ENCODE results near the gene LARP4B. TPM values are rescaled to one million over a fixed set of nuclear protein-coding genes. Genes with fewer than 3 reads are reported as not detected.

The LARP4B gene
- total and polyA plus RNA-seq, 2 of the 13 experiments (the other 11 are each of a cell fraction or from before 2014, with no cell fraction given), result 19.5 to 30.2 TPM

DNA sequence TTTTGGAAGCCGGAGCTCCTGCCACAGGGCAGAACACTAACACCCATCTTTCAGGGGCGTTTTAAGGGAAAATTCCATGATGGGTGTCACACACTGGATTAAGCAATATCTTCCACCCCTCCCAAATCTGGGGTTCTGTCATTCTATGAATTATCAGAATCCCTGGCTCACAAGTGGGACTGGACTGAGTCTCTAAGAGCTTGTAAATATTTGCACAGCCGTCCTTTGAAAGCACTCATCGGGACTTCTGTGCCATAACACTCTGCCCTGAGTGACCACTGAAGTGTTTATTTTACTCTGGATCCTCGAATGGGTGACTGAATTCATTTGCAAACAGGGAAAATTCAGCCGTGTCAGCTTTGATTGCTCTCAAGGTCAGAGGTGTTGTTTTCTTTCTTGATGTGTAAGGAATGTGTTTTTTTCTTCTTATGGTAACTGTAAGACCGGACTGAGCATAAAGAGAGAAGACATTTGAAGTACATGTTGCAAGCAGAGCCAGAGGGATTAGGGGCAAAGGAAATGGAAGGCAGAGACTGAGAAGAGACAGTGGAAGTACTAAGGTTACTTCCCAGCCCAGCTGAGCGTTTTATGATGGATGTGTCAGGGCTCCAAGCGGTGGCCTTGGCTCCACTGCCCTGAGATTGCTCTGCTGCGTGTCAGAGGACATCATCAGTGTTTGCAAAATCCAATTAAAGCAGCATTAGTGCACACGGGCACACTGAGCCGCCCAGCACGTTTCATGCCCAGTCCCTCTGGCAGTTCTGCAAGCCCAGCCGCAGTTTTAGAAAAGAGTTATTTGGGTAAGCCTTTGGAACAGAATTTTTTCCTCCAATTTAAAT is 39.0 kb upstream of the LARP4B start (continued):
- TF ChIP-seq, protein P1, sequence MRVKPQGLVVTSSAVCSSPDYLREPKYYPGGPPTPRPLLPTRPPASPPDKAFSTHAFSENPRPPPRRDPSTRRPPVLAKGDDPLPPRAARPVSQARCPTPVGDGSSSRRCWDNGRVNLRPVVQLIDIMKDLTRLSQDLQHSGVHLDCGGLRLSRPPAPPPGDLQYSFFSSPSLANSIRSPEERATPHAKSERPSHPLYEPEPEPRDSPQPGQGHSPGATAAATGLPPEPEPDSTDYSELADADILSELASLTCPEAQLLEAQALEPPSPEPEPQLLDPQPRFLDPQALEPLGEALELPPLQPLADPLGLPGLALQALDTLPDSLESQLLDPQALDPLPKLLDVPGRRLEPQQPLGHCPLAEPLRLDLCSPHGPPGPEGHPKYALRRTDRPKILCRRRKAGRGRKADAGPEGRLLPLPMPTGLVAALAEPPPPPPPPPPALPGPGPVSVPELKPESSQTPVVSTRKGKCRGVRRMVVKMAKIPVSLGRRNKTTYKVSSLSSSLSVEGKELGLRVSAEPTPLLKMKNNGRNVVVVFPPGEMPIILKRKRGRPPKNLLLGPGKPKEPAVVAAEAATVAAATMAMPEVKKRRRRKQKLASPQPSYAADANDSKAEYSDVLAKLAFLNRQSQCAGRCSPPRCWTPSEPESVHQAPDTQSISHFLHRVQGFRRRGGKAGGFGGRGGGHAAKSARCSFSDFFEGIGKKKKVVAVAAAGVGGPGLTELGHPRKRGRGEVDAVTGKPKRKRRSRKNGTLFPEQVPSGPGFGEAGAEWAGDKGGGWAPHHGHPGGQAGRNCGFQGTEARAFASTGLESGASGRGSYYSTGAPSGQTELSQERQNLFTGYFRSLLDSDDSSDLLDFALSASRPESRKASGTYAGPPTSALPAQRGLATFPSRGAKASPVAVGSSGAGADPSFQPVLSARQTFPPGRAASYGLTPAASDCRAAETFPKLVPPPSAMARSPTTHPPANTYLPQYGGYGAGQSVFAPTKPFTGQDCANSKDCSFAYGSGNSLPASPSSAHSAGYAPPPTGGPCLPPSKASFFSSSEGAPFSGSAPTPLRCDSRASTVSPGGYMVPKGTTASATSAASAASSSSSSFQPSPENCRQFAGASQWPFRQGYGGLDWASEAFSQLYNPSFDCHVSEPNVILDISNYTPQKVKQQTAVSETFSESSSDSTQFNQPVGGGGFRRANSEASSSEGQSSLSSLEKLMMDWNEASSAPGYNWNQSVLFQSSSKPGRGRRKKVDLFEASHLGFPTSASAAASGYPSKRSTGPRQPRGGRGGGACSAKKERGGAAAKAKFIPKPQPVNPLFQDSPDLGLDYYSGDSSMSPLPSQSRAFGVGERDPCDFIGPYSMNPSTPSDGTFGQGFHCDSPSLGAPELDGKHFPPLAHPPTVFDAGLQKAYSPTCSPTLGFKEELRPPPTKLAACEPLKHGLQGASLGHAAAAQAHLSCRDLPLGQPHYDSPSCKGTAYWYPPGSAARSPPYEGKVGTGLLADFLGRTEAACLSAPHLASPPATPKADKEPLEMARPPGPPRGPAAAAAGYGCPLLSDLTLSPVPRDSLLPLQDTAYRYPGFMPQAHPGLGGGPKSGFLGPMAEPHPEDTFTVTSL (CRISPR knock-in tag; IDR thresholded peaks at IDR 0.05; ENCODE audit: borderline replicate concordance), result peak; percentile 57; the same call in 1 of the 2 replicates
- no peak for TF ChIP-seq ZNF781 (CRISPR knock-in tag; IDR thresholded peaks at IDR 0.05; ENCODE audit: borderline replicate concordance, not compliant biosample characterization)
- peak; percentile 32 for TF ChIP-seq THAP11 (CRISPR knock-in tag; IDR thresholded peaks at IDR 0.05)
- TF ChIP-seq KLF16 (CRISPR knock-in tag; IDR thresholded peaks at IDR 0.05), result peak in 1 of 2 experiments; percentile 55; a peak in 1 of 4 replicates
- TF ChIP-seq FOXA3 (CRISPR knock-in tag; IDR thresholded peaks at IDR 0.05), result peak; percentile 87
- no peak for TF ChIP-seq ELF1 (CRISPR knock-in tag; IDR thresholded peaks at IDR 0.05)
- no peak for TF ChIP-seq HDAC6 (IDR thresholded peaks at IDR 0.05; ENCODE audit: low read depth, low read length)
- TF ChIP-seq, protein P2, sequence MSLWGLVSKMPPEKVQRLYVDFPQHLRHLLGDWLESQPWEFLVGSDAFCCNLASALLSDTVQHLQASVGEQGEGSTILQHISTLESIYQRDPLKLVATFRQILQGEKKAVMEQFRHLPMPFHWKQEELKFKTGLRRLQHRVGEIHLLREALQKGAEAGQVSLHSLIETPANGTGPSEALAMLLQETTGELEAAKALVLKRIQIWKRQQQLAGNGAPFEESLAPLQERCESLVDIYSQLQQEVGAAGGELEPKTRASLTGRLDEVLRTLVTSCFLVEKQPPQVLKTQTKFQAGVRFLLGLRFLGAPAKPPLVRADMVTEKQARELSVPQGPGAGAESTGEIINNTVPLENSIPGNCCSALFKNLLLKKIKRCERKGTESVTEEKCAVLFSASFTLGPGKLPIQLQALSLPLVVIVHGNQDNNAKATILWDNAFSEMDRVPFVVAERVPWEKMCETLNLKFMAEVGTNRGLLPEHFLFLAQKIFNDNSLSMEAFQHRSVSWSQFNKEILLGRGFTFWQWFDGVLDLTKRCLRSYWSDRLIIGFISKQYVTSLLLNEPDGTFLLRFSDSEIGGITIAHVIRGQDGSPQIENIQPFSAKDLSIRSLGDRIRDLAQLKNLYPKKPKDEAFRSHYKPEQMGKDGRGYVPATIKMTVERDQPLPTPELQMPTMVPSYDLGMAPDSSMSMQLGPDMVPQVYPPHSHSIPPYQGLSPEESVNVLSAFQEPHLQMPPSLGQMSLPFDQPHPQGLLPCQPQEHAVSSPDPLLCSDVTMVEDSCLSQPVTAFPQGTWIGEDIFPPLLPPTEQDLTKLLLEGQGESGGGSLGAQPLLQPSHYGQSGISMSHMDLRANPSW (CRISPR knock-in tag; IDR thresholded peaks at IDR 0.05; ENCODE audit: borderline replicate concordance), result no peak
- TF ChIP-seq, protein P3, sequence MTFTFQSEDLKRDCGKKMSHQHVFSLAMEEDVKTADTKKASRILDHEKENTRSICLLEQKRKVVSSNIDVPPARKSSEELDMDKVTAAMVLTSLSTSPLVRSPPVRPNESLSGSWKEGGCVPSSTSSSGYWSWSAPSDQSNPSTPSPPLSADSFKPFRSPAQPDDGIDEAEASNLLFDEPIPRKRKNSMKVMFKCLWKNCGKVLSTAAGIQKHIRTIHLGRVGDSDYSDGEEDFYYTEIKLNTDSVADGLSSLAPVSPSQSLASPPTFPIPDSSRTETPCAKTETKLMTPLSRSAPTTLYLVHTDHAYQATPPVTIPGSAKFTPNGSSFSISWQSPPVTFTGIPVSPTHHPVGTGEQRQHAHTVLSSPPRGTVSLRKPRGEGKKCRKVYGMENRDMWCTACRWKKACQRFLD (CRISPR knock-in tag; IDR thresholded peaks at IDR 0.05; ENCODE audit: borderline replicate concordance), result no peak
- TF ChIP-seq HDAC2 (CRISPR knock-in tag; IDR thresholded peaks at IDR 0.05), result peak; percentile 77
- TF ChIP-seq YEATS4 (CRISPR knock-in tag; IDR thresholded peaks at IDR 0.05; ENCODE audit: borderline replicate concordance), result peak; percentile 41; the same call in 1 of the 2 replicates
- TF ChIP-seq NFKB2 (CRISPR knock-in tag; IDR thresholded peaks at IDR 0.05; ENCODE audit: borderline replicate concordance), result no peak
- TF ChIP-seq JUN (CRISPR knock-in tag; IDR thresholded peaks at IDR 0.05), result no peak
- TF ChIP-seq, protein P4, sequence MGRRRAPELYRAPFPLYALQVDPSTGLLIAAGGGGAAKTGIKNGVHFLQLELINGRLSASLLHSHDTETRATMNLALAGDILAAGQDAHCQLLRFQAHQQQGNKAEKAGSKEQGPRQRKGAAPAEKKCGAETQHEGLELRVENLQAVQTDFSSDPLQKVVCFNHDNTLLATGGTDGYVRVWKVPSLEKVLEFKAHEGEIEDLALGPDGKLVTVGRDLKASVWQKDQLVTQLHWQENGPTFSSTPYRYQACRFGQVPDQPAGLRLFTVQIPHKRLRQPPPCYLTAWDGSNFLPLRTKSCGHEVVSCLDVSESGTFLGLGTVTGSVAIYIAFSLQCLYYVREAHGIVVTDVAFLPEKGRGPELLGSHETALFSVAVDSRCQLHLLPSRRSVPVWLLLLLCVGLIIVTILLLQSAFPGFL (CRISPR knock-in tag; IDR thresholded peaks at IDR 0.05), result no peak
- peak; percentile 23; the same call in 1 of the 2 replicates for TF ChIP-seq TOE1 (CRISPR knock-in tag; IDR thresholded peaks at IDR 0.05)
- TF ChIP-seq ERF (CRISPR knock-in tag; IDR thresholded peaks at IDR 0.05), result peak; percentile 69; the same call in 1 of the 2 replicates
